Testis (tissue), 3 donors: ENCODE measurements around the gene CXCL5. TPM values are rescaled to one million over a fixed set of nuclear protein-coding genes. Genes with fewer than 3 reads are reported as not detected.
"Not testable (repeated sequence)": the region's sequence is repeated elsewhere in the genome, so short reads cannot be mapped to it uniquely, and the experiment has no call there.

Experiments
- DNase-seq: peaks from one replicate; pipeline ENCODE4 v3.0.0-alpha.2; 2019
- H3K27ac ChIP-seq, 2 donors: fragments of 200-600 bp; sonication (generic); one replicate each; pipeline ENCODE4 v1.5.1; 2019
- H3K27me3 ChIP-seq: fragments of 200-600 bp; sonication (generic); one replicate; pipeline ENCODE4 v1.5.1; 2019
- H3K36me3 ChIP-seq: fragments of 200-600 bp; sonication (generic); one replicate; pipeline ENCODE4 v1.5.1; 2017; ENCODE audit warnings: low read depth; ENCODE audit errors: missing control alignments
- H3K4me1 ChIP-seq: fragments of 200-600 bp; sonication (generic); one replicate; pipeline ENCODE4 v1.5.1; 2019
- H3K4me3 ChIP-seq, 2 donors: fragments of 200-600 bp; sonication (generic); one replicate each; pipeline ENCODE4 v1.5.1; 2017 to 2019
- H3K9me3 ChIP-seq: fragments of 200-600 bp; sonication (generic); one replicate; pipeline ENCODE4 v1.5.1; 2017
- POLR2A ChIP-seq: fragments of 450-650 bp; IDR thresholded peaks from one replicate; pipeline ENCODE4 v1.6.1; 2017; ENCODE audit warnings: antibody characterized with exemption, mild to moderate bottlenecking, moderate library complexity
- WGBS, 2 donors: methylation state at CpG; one replicate each; pipeline ENCODE4 v1.1.5; 2018; 5-methylcytosine and 5-hydroxymethylcytosine counted together
- intact Hi-C: fragments of 100-400 bp; cut with DNase I; formaldehyde crosslinking; loops from one replicate; pipeline ENCODE4 v1.15.1; 2023; ENCODE audit warnings: low total_unique reads
- polyA plus RNA-seq: library from polyadenylated mRNA; stranded (reverse); fragments of 350-450 nt; fragmentation: Illumina TruSeq; extraction: RNeasy Lipid Tissue Mini Kit (QIAGEN cat#74804); gene quantifications from one replicate; pipeline ENCODE4 v1.2.3, GENCODE V29; 2014; ENCODE audit warnings: low read depth, low replicate concordance; ENCODE audit not compliant: insufficient read depth
- total RNA-seq, 2 donors: library from RNA; depleted of rRNA; stranded (reverse); fragments of >200 nt; gene quantifications; one replicate each; pipeline ENCODE4 v1.2.3, GENCODE V29; 2016
- TF ChIP-seq, protein P1 (sequence below), 3 experiments: fragments of 450-650 bp in 2 of 3; fragments of 200-600 bp in 1 of 3; sonication (generic) in 1 of 3; IDR thresholded peaks; one replicate each; pipeline ENCODE4 v1.5.1; 2016 to 2019; ENCODE audit warnings: antibody characterized with exemption in 3 of 3, mild to moderate bottlenecking in 2 of 3, moderate library complexity in 1 of 3

Gene CXCL5
- total and polyA plus RNA-seq, 3 donors from 2014 or later = 0.16 to 0.55 (median 0.37) TPM

DNA sequence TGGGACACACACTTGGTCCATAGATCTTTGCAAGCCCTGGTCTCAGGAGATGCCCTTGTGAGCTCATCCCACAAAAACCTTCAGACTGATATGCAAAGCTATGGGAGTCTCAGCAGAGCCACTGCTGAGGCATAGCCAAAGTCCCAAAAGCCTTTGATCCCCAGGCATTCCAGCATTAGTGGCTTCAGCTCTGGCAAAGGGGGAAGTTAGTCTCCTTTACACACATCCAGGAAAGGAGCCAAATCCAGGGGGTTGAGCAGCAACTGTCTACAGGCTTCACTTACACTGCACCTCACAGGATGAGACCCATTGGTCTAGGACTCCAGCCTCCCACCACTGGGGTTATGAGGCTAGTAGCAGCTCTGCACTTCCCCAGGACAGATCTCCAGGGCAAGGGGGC lies 30.6 kb downstream of the CXCL5 start:
- Histone ChIP-seq H3K4me3 (no peak overlapping the region), H3K9me3 (no peaks in the 10 kb centered on the region), H3K27me3 (no peaks in the 10 kb centered on the region), H3K27ac (no peak overlapping the region), H3K36me3 (no peaks in the 10 kb centered on the region), H3K4me1 (no peaks in the 10 kb centered on the region)
- TF ChIP-seq, protein P1, sequence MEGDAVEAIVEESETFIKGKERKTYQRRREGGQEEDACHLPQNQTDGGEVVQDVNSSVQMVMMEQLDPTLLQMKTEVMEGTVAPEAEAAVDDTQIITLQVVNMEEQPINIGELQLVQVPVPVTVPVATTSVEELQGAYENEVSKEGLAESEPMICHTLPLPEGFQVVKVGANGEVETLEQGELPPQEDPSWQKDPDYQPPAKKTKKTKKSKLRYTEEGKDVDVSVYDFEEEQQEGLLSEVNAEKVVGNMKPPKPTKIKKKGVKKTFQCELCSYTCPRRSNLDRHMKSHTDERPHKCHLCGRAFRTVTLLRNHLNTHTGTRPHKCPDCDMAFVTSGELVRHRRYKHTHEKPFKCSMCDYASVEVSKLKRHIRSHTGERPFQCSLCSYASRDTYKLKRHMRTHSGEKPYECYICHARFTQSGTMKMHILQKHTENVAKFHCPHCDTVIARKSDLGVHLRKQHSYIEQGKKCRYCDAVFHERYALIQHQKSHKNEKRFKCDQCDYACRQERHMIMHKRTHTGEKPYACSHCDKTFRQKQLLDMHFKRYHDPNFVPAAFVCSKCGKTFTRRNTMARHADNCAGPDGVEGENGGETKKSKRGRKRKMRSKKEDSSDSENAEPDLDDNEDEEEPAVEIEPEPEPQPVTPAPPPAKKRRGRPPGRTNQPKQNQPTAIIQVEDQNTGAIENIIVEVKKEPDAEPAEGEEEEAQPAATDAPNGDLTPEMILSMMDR (IDR thresholded peaks at IDR 0.05) = no peak
- TF ChIP-seq POLR2A = no peak
- DNase-seq = no peak
- intact Hi-C loops = no loop called here

- DNase-seq = peak; percentile 21
- no peaks in the 10 kb centered on the region for H3K27me3 ChIP-seq
- 49 to 66% methylated on average over 6 to 7 of the region's 7 CpGs for WGBS, 2 donors
- intact Hi-C loops = no loop called here
- no peak overlapping the region for H3K4me3 ChIP-seq
- no peaks in the 10 kb centered on the region for H3K36me3 ChIP-seq
- no peaks in the 10 kb centered on the region for H3K4me1 ChIP-seq
- no peaks in the 10 kb centered on the region for H3K9me3 ChIP-seq
- TF ChIP-seq POLR2A = no peak
- H3K27ac ChIP-seq = no peak overlapping the region
Measured at GRCh38 chr4:73964862-73965611, 33.4 kb downstream of the CXCL5 start.

DNA sequence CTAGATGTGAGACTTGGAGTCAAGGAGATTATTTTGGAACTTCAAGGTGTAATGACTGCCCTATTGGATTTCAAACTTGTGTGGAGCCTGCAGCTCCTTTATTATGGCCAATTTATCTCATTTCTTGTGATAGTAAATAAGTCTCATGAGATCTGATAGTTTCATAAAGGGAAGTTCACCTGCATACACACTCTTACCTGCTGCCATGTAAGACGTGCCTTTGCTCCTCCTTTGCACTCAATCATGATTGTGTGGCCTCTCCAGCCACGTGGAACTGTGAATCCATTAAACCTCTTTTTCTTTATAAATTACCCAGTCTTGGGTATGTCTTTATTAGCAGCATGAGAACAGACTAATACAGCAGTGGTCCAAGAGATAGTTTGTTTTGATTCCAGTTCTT lies 35.8 kb downstream of the CXCL5 start:
- intact Hi-C loops = no loop called here
- no peaks in the 10 kb centered on the region for H3K4me1 ChIP-seq
- WGBS, 2 donors = 62 to 74% methylated on average over 2 of the region's 2 CpGs
- H3K27ac ChIP-seq = no peak overlapping the region
- H3K27me3 ChIP-seq = no peaks in the 10 kb centered on the region
- TF ChIP-seq, protein P1 (IDR thresholded peaks at IDR 0.05) = no peak
- no peak for TF ChIP-seq POLR2A
- no peak for DNase-seq
- no peaks in the 10 kb centered on the region for H3K36me3 ChIP-seq
- no peaks in the 10 kb centered on the region for H3K9me3 ChIP-seq
- H3K4me3 ChIP-seq = no peak overlapping the region

DNA sequence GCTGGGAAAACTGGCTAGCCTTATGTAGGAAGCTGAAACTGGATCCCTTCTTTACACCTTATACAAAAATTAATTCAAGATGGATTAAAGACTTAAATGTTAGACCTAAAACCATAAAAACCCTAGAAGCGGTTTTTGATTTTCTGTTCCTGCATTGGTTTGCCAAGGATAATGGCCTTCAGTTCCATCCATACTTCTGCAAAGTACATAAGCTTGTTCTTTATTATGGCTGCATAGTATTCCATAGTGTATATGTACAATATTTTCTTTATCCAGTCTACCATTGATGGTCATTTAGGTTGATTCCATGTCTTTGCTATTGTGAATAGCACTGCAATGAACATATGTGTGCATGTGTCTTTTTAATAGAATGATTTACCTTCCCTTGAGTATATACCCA lies 39.4 kb downstream of the CXCL5 start:
- 89 to 95% methylated on average over 1 of the region's 1 CpG for WGBS, 2 donors
- DNase-seq, H3K27me3 ChIP-seq, intact Hi-C loops, H3K4me3 ChIP-seq, H3K4me1 ChIP-seq, H3K27ac ChIP-seq, H3K9me3 ChIP-seq, H3K36me3 ChIP-seq: not testable (repeated sequence)

GRCh38 chr4:73952352-73952751 lies 46.1 kb downstream of the CXCL5 start:
- no peak overlapping the region for H3K4me3 ChIP-seq
- H3K4me1 ChIP-seq = no peaks in the 10 kb centered on the region
- H3K27ac ChIP-seq = no peak overlapping the region
- H3K9me3 ChIP-seq = no peaks in the 10 kb centered on the region
- no peaks in the 10 kb centered on the region for H3K36me3 ChIP-seq
- DNase-seq = no peak
- WGBS, 2 donors = 89 to 93% methylated on average over 3 of the region's 3 CpGs
- TF ChIP-seq POLR2A = no peak
- TF ChIP-seq, protein P1 (IDR thresholded peaks at IDR 0.05) = no peak
- intact Hi-C loops = no loop called here
- H3K27me3 ChIP-seq = no peaks in the 10 kb centered on the region

DNA sequence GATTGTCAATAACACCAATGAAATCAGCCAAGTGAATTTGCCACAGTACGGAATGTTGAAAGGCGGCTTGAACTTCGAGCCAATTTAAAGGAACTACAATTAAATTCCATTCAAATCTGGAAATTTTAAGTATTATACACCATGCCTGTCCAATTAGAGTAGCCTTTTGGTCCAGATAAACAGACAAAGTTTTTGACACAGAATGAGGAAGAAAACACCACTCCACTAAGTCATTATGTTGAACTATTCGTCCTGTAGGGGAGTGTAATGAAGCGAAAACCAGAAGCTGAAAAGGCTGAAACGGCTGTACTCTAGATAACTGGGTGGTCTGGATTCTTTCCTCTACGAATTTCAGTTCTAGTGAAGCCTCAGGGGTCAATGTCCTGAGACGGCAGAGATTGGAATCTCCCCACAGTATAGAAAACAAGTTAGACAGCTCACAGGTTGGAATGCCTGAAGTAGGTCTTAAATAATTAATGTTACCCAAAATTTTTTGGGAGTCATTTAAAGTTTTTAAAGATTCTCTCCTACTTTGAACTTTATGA lies 48.0 kb downstream of the CXCL5 start:
- H3K9me3 ChIP-seq, H3K27me3 ChIP-seq, intact Hi-C loops, DNase-seq, H3K4me3 ChIP-seq, H3K36me3 ChIP-seq, H3K27ac ChIP-seq, H3K4me1 ChIP-seq: not testable (repeated sequence)
- WGBS, 2 donors = 63 to 75% methylated on average over 8 of the region's 8 CpGs
